GM18526 (cell line): ENCODE measurements around the gene FOXO6.

ENCODE experiments used
- POLR2A ChIP-seq: IDR thresholded peaks from 3 replicates; pipeline ENCODE4 v1.6.1; 2011; ENCODE audit not compliant: insufficient read length; ENCODE audit errors: extremely low read depth

The FOXO6 gene

DNA sequence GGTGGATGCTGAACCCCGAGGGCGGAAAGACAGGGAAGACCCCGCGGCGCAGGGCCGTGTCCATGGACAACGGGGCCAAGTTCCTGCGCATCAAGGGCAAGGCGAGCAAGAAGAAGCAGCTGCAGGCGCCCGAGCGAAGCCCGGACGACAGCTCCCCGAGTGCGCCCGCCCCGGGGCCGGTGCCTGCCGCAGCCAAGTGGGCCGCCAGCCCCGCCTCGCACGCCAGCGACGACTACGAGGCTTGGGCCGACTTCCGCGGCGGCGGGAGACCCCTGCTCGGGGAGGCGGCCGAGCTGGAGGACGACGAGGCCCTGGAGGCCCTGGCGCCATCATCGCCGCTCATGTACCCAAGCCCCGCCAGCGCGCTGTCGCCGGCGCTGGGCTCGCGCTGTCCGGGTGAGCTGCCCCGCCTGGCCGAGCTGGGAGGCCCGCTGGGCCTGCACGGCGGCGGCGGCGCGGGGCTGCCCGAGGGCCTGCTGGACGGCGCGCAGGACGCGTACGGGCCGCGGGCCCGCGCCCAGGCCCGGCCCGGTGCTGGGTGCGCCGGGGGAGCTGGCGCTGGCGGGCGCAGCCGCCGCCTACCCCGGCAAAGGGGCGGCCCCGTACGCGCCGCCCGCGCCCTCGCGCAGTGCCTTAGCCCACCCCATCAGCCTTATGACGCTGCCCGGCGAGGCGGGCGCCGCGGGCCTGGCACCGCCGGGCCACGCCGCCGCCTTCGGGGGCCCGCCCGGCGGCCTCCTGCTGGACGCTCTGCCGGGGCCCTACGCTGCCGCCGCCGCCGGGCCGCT is 20.7 kb downstream of the FOXO6 start:
- no peak for TF ChIP-seq POLR2A

DNA sequence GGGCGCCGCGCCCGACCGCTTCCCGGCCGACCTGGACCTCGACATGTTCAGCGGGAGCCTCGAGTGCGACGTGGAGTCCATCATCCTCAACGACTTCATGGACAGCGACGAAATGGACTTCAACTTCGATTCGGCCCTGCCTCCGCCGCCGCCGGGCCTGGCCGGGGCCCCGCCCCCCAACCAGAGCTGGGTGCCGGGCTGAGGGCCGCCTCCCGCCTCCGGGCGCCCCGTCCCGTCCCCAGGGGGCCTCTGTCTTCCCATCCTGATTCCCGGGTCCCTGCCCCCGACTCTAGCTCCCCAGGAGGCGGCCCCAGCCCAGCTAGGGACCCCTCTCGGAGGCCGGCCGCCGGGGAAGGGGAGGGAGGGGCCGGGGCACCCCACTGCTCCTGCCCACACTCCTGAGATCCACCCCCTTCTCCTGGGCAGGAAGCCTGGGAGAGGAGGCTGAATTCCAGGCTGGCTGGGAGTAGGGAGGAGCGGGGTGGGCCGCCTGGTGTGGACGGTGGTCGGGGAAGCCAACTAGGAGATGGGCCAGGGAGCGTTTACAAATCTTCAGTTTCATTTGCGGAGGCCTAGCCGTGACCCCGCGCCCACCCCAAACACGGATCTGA is 21.4 kb downstream of the FOXO6 start:
- TF ChIP-seq POLR2A, result no peak

DNA sequence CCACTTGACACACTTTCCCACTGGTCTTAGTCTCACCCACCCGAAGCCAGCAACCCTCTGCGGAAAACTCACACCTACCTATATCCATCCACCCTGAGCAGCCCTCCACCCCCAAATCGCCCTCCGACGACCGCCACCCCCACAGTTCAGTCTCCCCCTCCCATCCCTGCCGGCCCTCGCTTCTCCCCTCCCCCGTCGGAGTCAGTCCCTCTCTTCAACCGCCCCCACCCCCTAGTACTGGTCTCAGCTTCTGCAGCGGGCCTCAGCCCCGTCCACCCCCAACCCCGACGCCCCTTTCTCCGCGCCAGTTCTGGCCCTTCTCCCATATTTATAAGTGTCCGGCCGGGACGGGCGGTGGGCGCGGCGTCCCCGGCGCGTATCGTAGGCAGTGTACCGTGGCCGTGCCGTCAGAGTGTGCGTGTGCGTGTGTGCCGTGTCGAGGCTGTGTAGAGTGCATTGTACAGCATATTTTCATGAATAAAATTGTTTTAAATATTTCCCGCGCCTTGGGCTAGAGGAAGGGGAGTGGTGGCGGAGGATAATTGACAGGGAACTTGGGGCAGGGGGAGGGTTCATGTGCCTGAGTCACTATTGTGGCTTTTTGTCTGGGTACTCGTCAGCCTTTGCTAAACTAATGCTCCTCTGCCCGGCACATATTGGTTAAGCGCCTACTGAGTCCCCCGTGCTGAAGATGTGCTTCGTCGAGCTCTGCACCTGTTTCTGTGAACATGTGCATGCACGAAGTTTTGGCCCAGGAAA is 22.0 kb downstream of the FOXO6 start:
- TF ChIP-seq POLR2A, result no peak

DNA sequence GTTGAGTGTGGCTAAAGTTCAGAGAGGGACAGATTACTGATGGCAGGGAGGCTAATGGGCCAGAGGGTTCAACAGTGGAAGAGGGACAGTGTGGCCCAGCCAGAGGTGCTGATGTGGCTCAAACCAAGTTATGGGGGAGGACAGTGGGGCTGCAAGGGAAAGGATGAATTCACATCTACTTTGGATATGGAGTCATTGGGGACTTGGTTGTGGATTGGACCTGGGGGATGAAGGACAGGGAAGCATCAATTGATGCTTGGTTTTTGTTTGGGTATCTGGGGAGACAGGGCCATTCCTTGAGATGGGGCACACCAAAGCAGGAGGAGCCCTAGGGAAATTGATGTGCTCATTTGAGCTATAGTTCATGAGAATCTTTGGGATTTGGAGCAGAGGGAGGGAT is 23.3 kb downstream of the FOXO6 start:
- no peak for TF ChIP-seq POLR2A

DNA sequence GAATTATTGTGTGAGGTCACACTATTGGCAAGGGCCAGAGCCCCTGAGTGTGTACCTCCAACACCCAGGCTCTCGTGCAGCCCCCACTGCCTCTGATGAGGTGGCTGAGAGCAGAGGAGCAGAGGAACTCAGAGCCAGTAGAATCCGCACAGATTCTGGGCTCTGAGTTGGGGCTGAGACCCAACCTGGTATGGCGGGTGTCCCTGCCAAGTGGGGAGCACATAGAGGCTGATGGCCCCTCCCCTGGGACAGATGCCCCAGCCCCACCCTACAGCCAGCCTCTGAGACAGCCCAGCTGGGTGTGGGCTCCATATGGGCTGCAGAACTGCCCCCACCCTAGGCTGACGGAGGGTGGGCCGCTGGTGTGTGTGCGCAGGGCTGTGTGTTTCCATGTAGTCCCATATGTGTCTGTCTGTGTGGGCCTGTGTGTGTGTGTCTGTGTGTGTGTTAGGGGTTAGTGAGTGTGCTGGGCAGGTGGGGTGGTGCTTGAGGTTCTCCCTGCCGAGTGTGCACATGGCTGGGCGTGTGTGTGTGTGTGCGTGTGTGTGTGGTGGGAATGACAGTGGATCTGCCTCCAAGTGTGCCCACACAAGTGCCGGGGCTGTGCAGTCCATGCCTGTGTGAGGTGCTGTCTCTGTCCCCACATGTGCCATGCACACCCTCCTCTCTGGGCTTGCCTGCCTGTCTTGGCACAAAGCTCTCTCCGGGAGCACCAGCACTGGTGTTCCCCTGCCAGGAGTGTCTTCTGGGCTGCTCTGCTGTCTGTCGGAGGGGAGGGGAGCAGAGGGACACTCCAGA is 24.4 kb downstream of the FOXO6 start:
- no peak for TF ChIP-seq POLR2A

DNA sequence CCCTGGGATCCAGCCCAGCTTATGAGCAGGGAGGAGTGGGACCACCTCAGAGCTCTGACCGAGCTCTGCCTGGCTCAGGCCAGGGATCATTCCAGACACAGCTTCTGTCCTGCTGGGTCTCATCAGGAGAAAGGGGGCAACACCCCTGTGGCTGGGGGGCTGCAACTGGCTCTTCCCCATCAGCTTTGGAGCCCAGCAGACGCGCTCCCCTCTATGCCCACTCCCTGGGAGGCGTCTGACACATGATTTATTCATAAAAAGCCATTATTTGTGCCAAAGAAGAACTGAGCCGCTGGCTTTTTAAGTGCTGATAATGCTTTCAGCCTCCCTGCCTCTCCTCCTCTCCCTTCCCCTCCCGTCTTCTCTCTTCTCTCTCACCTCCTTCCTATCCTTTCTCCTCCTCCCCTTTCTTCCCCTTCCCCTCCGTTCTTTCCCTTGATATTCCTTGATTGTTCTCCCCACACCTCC is 25.0 kb downstream of the FOXO6 start:
- no peak for TF ChIP-seq POLR2A

DNA sequence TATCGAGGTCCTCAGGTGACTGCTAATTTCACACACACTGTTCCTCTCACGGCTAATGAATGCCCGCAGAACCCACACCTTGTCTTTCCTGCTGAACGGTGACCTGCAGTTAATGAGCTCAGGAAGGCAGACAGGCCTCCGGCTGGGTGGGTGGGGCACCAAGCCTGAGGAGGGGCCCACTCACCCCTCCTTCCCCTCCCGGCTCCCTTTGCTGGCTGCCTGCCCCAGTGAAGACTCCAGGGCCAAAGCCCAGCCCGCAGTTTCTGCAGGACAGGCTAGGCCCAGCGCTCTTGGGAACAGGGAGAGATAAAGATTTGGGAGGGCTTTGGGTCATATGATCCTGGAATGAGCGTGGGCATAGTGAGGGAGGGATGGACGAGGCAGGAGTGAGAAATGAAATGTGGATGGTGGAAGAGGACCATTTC is 26.4 kb downstream of the FOXO6 start:
- TF ChIP-seq POLR2A, result no peak

DNA sequence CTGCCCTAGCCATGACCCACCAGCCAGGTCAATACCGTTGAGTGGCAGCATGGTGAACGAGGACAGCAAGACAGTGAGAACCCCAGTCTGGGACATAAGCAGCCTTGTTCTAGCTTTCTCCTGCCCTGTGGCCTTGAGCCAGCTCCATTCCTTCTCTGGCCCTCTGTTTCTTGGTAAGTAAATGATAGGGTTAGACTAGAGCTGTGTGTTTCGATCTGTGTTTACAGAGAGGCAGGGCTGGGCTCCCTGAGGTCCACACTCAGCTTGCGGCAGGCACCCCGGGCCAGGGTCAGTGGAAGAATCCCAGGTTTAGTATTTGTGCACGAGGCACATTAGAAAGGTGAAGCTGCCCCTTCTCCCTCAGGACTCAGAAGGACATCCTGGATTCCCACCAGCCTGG is 27.3 kb downstream of the FOXO6 start:
- no peak for TF ChIP-seq POLR2A

DNA sequence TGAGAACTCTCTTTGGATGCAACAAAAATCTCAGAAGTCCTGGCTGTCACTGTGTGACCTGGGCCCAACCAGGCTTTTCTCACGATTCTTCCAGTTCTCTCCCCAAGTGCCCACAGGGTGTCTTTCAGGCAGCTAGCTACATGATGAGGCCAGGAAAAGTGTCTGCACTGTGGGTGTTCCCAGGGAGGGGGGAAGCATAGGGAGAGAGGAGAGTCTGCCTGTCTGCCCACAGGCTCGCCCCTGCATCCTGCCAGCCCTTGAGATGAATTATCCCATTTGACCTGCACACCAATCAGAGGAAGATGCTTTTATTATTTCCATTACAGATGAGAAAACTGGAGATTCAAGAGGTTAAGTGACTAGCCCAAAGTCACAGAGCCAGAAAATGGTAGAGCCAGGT is 27.8 kb downstream of the FOXO6 start:
- TF ChIP-seq POLR2A, result no peak

DNA sequence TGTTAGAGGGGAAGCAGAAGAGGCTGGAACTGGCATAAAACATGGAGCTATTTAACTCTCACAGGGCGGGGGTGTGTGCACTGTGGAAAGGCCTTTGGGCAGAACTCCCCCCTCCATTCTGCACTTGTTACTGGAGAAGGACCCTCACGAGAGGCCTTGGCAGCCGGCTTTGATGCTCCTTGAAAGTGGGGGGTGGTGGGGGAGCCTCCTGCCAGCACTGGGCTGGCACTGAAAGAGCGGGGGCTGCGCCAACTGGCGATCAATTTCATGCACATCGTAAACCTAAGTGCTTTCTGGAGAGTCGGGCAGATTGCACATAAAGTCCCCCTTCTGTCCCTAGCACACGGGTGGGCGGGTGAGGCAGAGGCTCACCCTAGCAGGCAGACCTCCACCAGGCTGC is 28.9 kb downstream of the FOXO6 start:
- no peak for TF ChIP-seq POLR2A

DNA sequence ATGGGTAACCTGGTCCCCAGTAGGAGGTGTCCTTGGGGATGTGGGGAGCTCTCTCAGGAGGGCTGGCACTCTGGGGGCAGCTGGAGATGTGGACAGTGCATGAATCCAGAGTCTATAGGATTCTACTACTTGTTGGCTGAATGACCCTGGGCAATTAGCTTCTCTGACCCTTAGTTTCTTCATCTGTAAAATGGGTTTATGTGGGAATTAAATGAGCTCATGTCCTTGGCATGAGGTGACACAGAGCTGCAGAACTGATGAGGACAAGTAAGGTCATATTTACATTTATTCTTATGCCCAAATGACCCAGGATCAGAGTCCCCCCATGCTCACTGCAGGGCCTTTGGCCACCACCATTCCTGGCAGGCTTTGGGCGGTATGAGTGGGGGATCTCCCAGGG is 29.3 kb downstream of the FOXO6 start:
- no peak for TF ChIP-seq POLR2A

DNA sequence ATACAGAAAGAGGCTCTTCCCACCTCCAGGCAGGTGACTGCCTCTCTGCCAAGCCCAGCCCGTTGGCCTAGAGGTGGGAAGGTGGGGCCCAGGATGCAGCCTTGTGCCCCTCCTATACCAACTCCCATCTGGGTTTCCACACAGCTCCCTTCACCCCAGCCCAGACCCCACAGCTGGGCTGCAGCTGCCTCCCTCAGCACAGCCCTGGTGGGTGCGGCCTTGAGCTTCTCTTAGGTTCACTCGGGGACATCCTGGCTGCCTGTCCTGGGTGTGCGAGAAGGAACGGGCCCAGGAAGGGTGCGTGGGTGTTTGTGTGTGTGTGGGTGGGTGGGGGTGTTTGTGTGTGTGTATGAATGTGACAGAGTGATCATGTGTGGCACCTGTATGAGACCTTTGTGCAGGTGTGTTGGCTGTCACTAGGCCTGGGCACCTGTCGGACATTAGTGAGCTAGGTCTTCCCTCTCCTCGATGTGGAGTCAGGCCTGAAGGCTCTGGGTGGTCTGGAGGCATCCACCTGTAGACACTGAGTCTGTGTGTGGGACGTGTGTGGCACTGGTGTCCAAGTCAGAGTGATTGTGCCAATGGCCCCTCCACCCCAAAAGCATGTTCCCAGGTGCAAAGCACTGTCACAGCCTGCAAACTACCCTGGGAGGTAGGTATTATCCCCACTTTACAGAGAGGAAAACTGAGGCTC is 30.7 kb downstream of the FOXO6 start:
- TF ChIP-seq POLR2A, result no peak

DNA sequence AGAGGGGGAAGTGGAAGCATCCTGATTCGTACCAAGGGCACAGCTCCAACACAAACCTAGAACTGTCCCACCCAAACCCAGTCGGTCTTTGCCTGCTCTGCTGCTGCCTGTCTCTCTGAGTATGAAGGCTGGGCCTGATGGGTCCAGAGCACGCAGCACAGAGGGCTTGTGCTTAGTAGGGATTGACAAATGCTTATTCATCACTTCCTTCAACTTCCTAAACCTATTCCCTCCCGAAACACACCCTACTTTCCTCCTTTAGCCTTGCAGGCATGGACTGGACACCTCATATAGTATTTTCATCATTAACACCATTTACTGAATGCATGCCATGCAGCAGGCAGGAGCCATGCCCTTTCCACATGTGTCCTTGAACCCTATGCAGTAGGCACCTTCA is 31.3 kb downstream of the FOXO6 start:
- no peak for TF ChIP-seq POLR2A

DNA sequence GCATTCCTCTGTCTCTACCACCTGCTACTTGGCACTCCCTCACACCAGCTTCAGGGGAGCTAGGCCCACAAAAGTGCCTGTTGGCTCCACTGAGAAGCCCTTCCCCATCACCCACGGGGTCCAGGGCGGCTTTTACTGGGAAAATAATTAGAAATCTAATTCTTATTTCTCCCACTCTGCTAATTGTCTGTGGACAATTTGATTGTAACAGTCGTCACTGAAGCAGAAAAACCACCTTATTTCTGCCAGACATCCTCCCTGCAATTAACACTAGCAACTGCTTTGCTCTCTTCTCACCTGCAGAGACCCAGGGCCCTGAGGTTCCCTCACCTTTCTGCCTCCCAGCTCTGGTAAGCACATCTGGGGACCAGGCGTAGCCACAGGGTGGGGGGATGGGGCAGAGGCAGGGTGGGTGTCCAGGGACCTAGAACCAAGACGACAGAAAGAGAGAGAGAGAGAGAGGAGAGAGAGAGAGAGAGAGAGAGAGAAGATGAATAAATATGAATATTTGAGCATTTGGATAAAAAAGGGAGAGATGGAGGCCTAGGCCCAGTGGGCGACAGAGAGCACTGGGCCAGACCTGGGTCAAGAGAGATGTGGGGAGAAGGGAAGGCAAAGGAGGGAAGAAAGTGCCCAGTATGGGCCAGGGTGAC is 32.6 kb downstream of the FOXO6 start:
- no peak for TF ChIP-seq POLR2A

DNA sequence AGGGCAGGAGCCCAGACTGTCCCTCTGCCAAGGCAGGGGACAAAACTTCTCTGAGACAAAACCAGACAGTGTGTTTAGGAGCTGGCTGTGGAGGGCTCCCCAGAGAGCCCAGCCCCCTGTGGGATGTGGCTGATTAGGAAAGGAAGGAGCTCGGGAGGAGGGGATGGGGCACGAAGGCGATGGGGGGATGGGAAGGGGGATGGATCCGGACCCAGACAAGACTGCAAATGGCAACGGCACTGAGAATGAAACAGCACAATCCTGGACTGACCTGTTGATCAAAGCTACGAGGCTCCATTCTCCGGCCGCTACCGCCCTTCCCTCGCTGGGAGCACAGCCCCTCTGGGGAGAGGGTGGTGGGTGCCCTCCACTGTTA is 33.1 kb downstream of the FOXO6 start:
- TF ChIP-seq POLR2A, result no peak
